Sigmoid colon (tissue), 4 donors: Measurements from ENCODE around the gene MIOS.

ENCODE experiments used
- CTCF ChIP-seq, 4 experiments: fragments of 450-650 bp in 3 of 4; fragments of 200-600 bp in 1 of 4; IDR thresholded peaks; one replicate each; pipeline ENCODE4 v1.5.1; 2016 to 2019; ENCODE audit warnings: antibody characterized with exemption in 4 of 4, mild to moderate bottlenecking in 3 of 4, moderate library complexity in 2 of 4
- EP300 ChIP-seq, 4 donors: sonication (generic); formaldehyde crosslinking; IDR thresholded peaks; one replicate each; pipeline ENCODE4 v1.6.1; 2017; ENCODE audit warnings: antibody characterized with exemption in 4 of 4
- POLR2A ChIP-seq, 2 donors: fragments of 450-650 bp; IDR thresholded peaks; one replicate each; pipeline ENCODE4 v1.6.1; 2016; ENCODE audit warnings: antibody characterized with exemption in 2 of 2, mild to moderate bottlenecking in 2 of 2, moderate library complexity in 2 of 2
- POLR2AphosphoS5 ChIP-seq, 4 donors: sonication (generic); formaldehyde crosslinking; IDR thresholded peaks; one replicate each; pipeline ENCODE4 v1.6.1; 2017; ENCODE audit warnings: antibody characterized with exemption in 4 of 4

- TF ChIP-seq CTCF (IDR thresholded peaks at IDR 0.05) (no peak), EP300 (IDR thresholded peaks at IDR 0.05) (no peak), POLR2AphosphoS5 (IDR thresholded peaks at IDR 0.05) (no peak), POLR2A (IDR thresholded peaks at IDR 0.05) (no peak)
These were observed 9.8 kb upstream of the MIOS start for GRCh38 chr7:7556852-7557251.
